Uterus (tissue), 2 donors: ENCODE results near the gene DMAC1.

ENCODE experiments used
- POLR2A ChIP-seq, 2 donors: fragments of 450-650 bp; IDR thresholded peaks; one replicate each; pipeline ENCODE4 v1.6.1; 2016; ENCODE audit warnings: antibody characterized with exemption in 2 of 2, mild to moderate bottlenecking in 1 of 2, moderate library complexity in 1 of 2
- TF ChIP-seq, protein P1 (sequence below), 4 experiments: fragments of 200-600 bp in 2 of 4; fragments of 450-650 bp in 2 of 4; sonication (generic) in 2 of 4; IDR thresholded peaks; one replicate each; pipeline ENCODE4 v1.5.1; 2016 to 2019; ENCODE audit warnings: antibody characterized with exemption in 4 of 4, mild to moderate bottlenecking in 2 of 4, moderate library complexity in 1 of 4

DNA sequence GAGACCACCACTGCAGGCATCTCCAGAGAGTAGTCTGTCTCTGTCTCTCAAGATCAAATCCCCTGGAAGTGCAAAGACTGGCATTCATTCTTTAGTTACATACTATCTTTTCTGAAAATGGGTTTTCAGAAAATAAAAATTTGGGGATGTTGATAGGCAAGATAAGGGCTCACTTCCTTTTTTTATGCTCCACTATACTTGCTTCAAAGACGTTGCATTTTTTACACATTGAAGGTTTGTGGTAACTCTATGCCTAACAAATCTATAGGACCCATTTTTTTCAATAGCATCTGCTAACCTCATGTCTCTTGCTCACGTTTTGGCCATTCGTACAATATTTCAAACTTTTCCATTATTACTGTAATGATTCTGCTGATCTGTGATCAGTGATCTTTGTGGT is 37.0 kb downstream of the DMAC1 start:
- TF ChIP-seq POLR2A (IDR thresholded peaks at IDR 0.05) = no peak
- TF ChIP-seq, protein P1, sequence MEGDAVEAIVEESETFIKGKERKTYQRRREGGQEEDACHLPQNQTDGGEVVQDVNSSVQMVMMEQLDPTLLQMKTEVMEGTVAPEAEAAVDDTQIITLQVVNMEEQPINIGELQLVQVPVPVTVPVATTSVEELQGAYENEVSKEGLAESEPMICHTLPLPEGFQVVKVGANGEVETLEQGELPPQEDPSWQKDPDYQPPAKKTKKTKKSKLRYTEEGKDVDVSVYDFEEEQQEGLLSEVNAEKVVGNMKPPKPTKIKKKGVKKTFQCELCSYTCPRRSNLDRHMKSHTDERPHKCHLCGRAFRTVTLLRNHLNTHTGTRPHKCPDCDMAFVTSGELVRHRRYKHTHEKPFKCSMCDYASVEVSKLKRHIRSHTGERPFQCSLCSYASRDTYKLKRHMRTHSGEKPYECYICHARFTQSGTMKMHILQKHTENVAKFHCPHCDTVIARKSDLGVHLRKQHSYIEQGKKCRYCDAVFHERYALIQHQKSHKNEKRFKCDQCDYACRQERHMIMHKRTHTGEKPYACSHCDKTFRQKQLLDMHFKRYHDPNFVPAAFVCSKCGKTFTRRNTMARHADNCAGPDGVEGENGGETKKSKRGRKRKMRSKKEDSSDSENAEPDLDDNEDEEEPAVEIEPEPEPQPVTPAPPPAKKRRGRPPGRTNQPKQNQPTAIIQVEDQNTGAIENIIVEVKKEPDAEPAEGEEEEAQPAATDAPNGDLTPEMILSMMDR (IDR thresholded peaks at IDR 0.05) = no peak
